Adipose tissue (tissue), 3 donors: ENCODE results near the gene ANXA3. TPM values are rescaled to one million over a fixed set of nuclear protein-coding genes. Genes with fewer than 3 reads are reported as not detected.

Experiments used
- H3K27ac ChIP-seq: one replicate; pipeline ENCODE4 v1.5.1; 2013; ENCODE audit warnings: low read depth, low read length
- WGBS, 3 donors: extraction: QIAGEN DNeasy Blood & Tissue Kit; methylation state at CpG; one replicate each; pipeline ENCODE4 v1.1.7; 2013; 5-methylcytosine and 5-hydroxymethylcytosine counted together
- polyA plus RNA-seq, 3 donors: library from polyadenylated mRNA; stranded (reverse); fragments of 200-250 nt; gene quantifications; one replicate each; pipeline ENCODE4 v1.2.3, GENCODE V29; 2013
- donor health status: healthy with polysubstance abuse.
- donor health status: Bipolar disorder and iron deficiency.
- donor health status: healthy.

The ANXA3 gene
- polyA plus RNA-seq, 3 donors = 27.3 to 82.6 (median 61.1) TPM

DNA sequence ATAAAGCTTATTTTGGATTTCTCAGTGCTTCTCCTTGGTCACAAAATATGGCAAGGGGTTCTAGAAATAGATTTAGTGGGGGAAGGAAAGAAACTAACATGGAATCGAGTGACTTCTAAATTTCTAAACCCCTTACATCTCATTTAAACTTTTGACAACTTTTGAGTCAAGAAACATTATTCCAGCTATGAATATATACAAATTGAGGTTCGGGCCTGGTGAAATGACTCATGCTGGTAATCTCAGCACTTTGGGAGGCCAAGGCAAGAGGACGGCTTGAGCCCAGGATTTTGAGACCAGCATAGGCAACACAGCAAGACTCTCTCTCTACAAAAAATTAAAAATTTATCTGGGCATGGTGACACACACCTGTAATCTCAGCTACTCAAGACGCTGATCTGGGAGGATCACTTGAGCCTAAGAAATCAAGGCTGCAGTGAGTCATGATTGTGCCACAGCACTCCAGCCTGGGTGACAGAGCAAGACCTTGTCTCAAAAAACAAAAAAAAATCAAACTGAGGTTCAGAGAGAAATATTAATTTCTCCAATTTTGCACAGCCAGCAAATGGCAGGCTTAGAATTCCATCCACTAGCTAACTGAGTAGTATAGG lies 99.8 kb downstream of the ANXA3 start:
- no peak overlapping the region for H3K27ac ChIP-seq
- 88 to 94% (median 93%) methylated on average over 4 of the region's 4 CpGs for WGBS, 3 donors

DNA sequence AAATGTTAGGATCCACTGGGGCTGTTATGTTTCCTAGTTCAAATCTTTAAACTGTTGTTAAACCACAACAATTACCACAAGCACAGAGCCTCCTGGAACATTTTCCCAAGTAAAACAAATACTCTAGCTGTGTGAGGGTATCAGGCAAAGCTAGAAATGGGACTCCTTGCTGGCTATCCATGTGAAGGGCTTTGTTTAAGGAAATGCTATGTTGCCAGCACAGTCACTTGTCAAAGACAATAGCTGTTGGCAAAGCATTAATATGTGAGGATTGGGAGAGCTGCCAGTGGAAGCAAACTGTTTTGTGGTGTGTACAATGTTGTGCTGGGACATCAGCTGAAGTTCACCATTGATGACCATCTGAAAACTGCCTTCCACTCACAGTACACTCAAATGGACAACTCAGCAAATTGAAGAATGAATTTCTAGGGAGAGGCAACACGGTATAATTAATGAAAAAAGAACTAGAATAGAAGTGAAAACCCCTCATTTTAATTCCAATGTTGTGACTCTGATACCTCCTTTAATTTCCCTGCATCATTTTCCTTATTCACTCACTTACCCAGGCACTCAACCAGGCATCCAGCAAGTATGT lies 100.8 kb downstream of the ANXA3 start:
- no peak overlapping the region for H3K27ac ChIP-seq
- 48 to 58% (median 52%) methylated on average over 1 of the region's 1 CpG for WGBS, 3 donors

DNA sequence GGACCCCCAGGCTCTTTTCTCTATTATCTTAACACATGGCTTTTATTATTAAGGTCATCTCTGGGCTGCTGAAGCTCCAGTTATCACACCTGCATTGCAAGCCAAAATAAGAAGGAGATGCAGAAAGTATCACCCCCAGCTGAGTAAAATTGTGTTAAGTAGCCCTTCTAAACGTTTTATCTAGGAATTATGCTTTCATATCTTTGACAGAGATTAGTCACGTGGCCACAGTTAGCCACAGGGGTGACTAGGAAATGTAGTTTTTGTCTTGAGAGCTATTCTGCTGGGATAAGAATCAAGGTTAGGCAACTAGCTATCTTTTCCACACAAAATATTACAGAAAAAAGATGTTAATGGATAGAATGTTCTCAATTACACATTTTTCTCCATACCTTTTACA lies 102.1 kb downstream of the ANXA3 start:
- H3K27ac ChIP-seq = no peak overlapping the region
- WGBS, 3 donors = 15 to 30% (median 26%) methylated on average over 2 of the region's 2 CpGs

DNA sequence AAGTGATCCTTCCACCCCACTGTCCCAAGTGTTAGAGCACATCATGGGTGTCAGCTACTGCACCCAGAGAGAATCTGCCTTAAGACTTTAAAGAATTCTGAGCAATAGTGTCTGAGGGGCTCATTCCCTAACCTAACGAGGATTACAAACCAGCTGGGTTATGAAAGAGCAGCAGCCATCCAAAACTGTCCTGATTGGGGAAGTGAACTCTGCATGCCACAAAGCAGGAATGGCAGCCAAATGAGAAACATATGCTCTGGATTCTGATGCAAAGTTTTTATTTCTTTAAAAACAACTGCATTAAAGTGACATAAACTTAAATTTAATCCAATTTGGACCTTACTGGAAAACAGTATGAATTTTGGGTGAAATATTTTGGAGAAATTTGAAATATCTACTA lies 103.2 kb downstream of the ANXA3 start:
- H3K27ac ChIP-seq = no peak overlapping the region
- 0 to 77% (median 0%) methylated on average over 1 of the region's 1 CpG for WGBS, 3 donors

DNA sequence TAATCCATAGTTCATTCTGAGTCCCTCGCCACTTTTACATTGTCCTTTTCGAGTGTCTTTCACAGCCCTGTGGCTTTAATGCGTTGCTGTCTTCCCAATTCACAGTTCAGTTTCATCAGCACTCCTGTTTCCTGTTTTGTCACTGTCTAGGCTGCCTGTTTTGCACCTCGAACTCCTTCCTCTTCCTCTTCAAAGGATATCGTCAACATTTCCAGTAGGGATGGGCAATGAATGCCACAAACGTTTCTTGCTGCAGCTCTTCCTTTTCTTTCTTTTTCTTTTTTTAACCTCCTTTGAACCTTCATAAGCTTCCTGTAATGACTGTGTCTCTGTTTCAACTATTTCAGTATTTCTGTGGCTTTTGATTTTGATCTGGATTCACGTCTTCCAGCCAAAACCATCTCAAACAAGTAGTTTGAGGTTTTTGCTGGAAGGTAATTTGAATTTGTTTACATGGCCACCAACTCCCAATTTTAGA lies 105.4 kb downstream of the ANXA3 start:
- H3K27ac ChIP-seq = no peak overlapping the region
- 39 to 63% (median 39%) methylated on average over 7 of the region's 7 CpGs for WGBS, 3 donors

DNA sequence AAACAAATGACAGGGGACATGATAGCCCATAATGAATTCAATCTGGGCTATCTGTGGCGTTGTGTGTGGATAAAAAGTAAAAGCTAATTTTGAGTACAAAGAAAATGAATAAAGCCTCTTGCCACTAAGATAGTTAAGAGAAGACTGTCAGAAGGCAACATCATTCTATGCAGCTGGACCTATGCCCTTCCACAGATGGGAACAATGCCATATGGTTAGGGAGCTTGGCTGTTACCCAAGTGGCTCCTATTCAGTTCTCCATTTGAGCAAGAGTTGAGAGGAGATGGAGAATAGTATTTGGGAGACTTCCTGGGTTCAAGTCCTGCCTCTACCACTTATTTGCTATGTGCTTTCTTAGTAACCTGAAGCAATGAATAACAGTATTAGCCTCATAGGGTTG lies 107.7 kb downstream of the ANXA3 start:
- 65 to 90% (median 77%) methylated on average over 1 of the region's 1 CpG for WGBS, 3 donors

DNA sequence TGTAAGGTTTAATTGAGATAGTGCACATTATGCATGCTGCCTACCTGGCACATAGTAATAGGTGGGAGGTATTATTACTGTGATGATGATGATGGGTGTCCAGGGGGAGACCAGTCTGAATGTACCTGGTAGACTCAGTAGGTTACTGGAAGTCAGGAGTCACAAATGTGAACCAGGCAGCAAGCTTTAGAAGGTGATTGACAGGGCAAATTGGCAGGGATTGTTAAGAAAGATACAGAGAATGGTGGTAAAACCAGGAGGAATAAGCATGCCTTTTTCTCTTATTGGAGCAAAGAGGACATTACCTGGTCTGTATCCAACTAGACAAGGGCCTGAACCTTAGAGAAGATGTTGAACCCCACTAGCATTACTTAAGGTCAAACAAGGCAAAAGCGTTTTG lies 108.1 kb downstream of the ANXA3 start:
- no peak overlapping the region for H3K27ac ChIP-seq
- WGBS, 3 donors = 81 to 91% (median 86%) methylated on average over 1 of the region's 1 CpG

More for the DNA sequence above, 107.7 kb downstream of the ANXA3 start:
- no peak overlapping the region for H3K27ac ChIP-seq

Other genes with a start within 250 kb of the ANXA3 start
- 10 to 100 TPM in 1 of 3 donors, 1 to 10 TPM in 2; 2.9 to 15.4 (median 6.7) TPM for gene BMP2K, start 224.6 kb downstream of the ANXA3 start, polyA plus RNA-seq